H1 (cell line): ENCODE data around the gene PBXIP1. TPM values are rescaled to one million over a fixed set of nuclear protein-coding genes. Genes with fewer than 3 reads are reported as not detected.

Source experiments
- CTCF ChIA-PET: fragments of 300-600 bp; sonication (Branson Sonifier 250); formaldehyde crosslinking; loops from one replicate; lab custom pipeline; 2021; ENCODE audit not compliant: partially characterized antibody; lab: Charles Lee
- POLR2A ChIA-PET: fragments of 300-600 bp; sonication (Branson Sonifier 250); formaldehyde crosslinking; loops from one replicate; lab custom pipeline; 2021; ENCODE audit warnings: inconsistent platforms; ENCODE audit not compliant: partially characterized antibody; lab: Charles Lee
- DNase-seq, 2 experiments: peaks; one replicate each; pipeline versions ENCODE4 v3.0.0 to v3.0.0-alpha.2; 2010 to 2022; ENCODE audit warnings: low spot score in 2 of 2, low read depth in 1 of 2, mixed read lengths in 1 of 2
- FAIRE-seq: peaks from 2 replicates; lab custom pipeline; 2011; peaks lifted over from hg19 to GRCh38; lab: Jason Lieb, UNC
- H2AFZ ChIP-seq: 2 replicates; pipeline ENCODE4 v1.8.1; 2012; ENCODE audit warnings: low read length, inconsistent platforms
- H2AK5ac ChIP-seq: 2 replicates; pipeline ENCODE4 v1.6.1; 2013; ENCODE audit warnings: low read depth, low read length
- H2BK120ac ChIP-seq: replicated peaks from 2 replicates; pipeline ENCODE3; 2013; ENCODE audit warnings: low read depth, low read length, inconsistent platforms
- H2BK12ac ChIP-seq: 2 replicates; pipeline ENCODE4 v1.6.1; 2013; ENCODE audit warnings: low read depth, low read length
- H2BK15ac ChIP-seq: 2 replicates; pipeline ENCODE4 v1.6.1; 2013; ENCODE audit warnings: low read length
- H2BK20ac ChIP-seq: 2 replicates; pipeline ENCODE4 v1.6.1; 2013; ENCODE audit warnings: low read length
- H2BK5ac ChIP-seq: 2 replicates; pipeline ENCODE4 v1.6.1; 2013; ENCODE audit warnings: low read depth, low read length
- H3K14ac ChIP-seq: 2 replicates; pipeline ENCODE4 v1.6.1; 2013; ENCODE audit warnings: inconsistent platforms; ENCODE audit not compliant: insufficient read length
- H3K18ac ChIP-seq: 2 replicates; pipeline ENCODE4 v1.6.1; 2013; ENCODE audit warnings: low read length; ENCODE audit errors: extremely low read depth
- H3K23ac ChIP-seq: 2 replicates; pipeline ENCODE4 v1.6.1; 2013; ENCODE audit warnings: inconsistent platforms; ENCODE audit not compliant: insufficient read length
- H3K23me2 ChIP-seq: 2 replicates; pipeline ENCODE4 v1.6.1; 2013; ENCODE audit warnings: low read depth, low read length
- H3K27ac ChIP-seq: 2 replicates; pipeline ENCODE4 v1.6.1; 2011; ENCODE audit warnings: low read depth, low read length, inconsistent platforms
- H3K27me3 ChIP-seq, 4 experiments: replicated peaks in 1 of 4; 1 replicate in 1 of 4; 2 replicates in 3 of 4; pipeline versions ENCODE4 v1.6.1 to v1.8.1; 2011 to 2013; ENCODE audit warnings: low read length in 3 of 4, mild to moderate bottlenecking in 3 of 4, inconsistent platforms in 2 of 4, mixed read lengths in 2 of 4, moderate library complexity in 1 of 4; ENCODE audit not compliant: control insufficient read depth in 3 of 4, insufficient read depth in 3 of 4; ENCODE audit errors: extremely low read depth in 1 of 4
- H3K36me3 ChIP-seq, 4 experiments: 2 replicates each; pipeline versions ENCODE4 v1.6.1 to v1.8.1; 2011 to 2013; ENCODE audit warnings: mild to moderate bottlenecking in 4 of 4, low read length in 3 of 4, moderate library complexity in 2 of 4, control low read depth in 1 of 4, inconsistent platforms in 1 of 4; ENCODE audit not compliant: insufficient read depth in 4 of 4, control insufficient read depth in 2 of 4
- H3K4ac ChIP-seq: replicated peaks from 2 replicates; pipeline ENCODE3; 2013; ENCODE audit warnings: low read length, low read depth, mixed read lengths, inconsistent platforms; ENCODE audit not compliant: insufficient read length
- H3K4me1 ChIP-seq, 4 experiments: replicated peaks in 1 of 4; 1 replicate in 1 of 4; 2 replicates in 3 of 4; pipeline versions ENCODE4 v1.6.1 to v1.8.1; 2011 to 2013; ENCODE audit warnings: low read length in 3 of 4, inconsistent platforms in 2 of 4, mixed read lengths in 1 of 4; ENCODE audit not compliant: insufficient read depth in 4 of 4, control insufficient read depth in 3 of 4
- H3K4me2 ChIP-seq, 2 experiments: 2 replicates each; pipeline versions ENCODE4 v1.6.1 to v1.8.1; 2011 to 2013; ENCODE audit warnings: low read depth in 2 of 2, low read length in 2 of 2, control low read depth in 1 of 2, inconsistent platforms in 1 of 2, mild to moderate bottlenecking in 1 of 2; ENCODE audit not compliant: insufficient read depth in 1 of 2
- H3K4me3 ChIP-seq, 4 experiments: fragments of 200-600, 300-600 bp in 1 of 4; sonication (generic), shearing (Covaris generic), sonication (Bioruptor Twin) in 1 of 4; 2 replicates each; pipeline versions ENCODE4 v1.5.1 to v1.8.1; 2011 to 2016; ENCODE audit warnings: low read length in 4 of 4, low read depth in 3 of 4, control low read depth in 2 of 4, inconsistent platforms in 2 of 4, mild to moderate bottlenecking in 2 of 4, mixed read lengths in 1 of 4, moderate library complexity in 1 of 4; ENCODE audit not compliant: insufficient read depth in 2 of 4; ENCODE audit errors: extremely low read depth in 1 of 4
- H3K56ac ChIP-seq: replicated peaks from 2 replicates; pipeline ENCODE3; 2013; ENCODE audit warnings: low read depth, mild to moderate bottlenecking, mixed read lengths, low read length, inconsistent platforms; ENCODE audit not compliant: insufficient read length
- H3K79me1 ChIP-seq: 2 replicates; pipeline ENCODE4 v1.6.1; 2013; ENCODE audit warnings: low read depth, low read length, control low read depth
- H3K79me2 ChIP-seq, 2 experiments: 2 replicates each; pipeline versions ENCODE4 v1.6.1 to v1.8.1; 2012 to 2013; ENCODE audit warnings: low read length in 2 of 2, mild to moderate bottlenecking in 2 of 2, inconsistent platforms in 1 of 2; ENCODE audit not compliant: insufficient read depth in 2 of 2, control insufficient read depth in 1 of 2
- H3K9ac ChIP-seq, 4 experiments: replicated peaks in 1 of 4; 1 replicate in 1 of 4; 2 replicates in 3 of 4; pipeline versions ENCODE4 v1.6.1 to v1.8.1; 2011 to 2013; ENCODE audit warnings: low read depth in 3 of 4, low read length in 3 of 4, control low read depth in 2 of 4, mild to moderate bottlenecking in 2 of 4, moderate library complexity in 2 of 4, inconsistent platforms in 1 of 4; ENCODE audit errors: extremely low read depth in 1 of 4
- H3K9me3 ChIP-seq, 2 experiments: 2 replicates each; pipeline versions ENCODE4 v1.6.1 to v1.8.1; 2012 to 2013; ENCODE audit warnings: mild to moderate bottlenecking in 2 of 2, moderate library complexity in 2 of 2, control low read depth in 1 of 2, inconsistent platforms in 1 of 2, low read depth in 1 of 2, low read length in 1 of 2, mixed read lengths in 1 of 2; ENCODE audit not compliant: insufficient read depth in 2 of 2
- H4K20me1 ChIP-seq, 2 experiments: replicated peaks in 1 of 2; 2 replicates each; pipeline versions ENCODE3 to v1.8.1; 2011 to 2013; ENCODE audit warnings: inconsistent platforms in 2 of 2, low read length in 2 of 2, mild to moderate bottlenecking in 1 of 2; ENCODE audit not compliant: insufficient read depth in 2 of 2, control insufficient read depth in 1 of 2
- H4K5ac ChIP-seq: 2 replicates; pipeline ENCODE4 v1.6.1; 2013; ENCODE audit warnings: low read length, low read depth, mixed read lengths, inconsistent platforms; ENCODE audit not compliant: insufficient read length
- H4K8ac ChIP-seq: 2 replicates; pipeline ENCODE4 v1.8.0; 2013; ENCODE audit warnings: mild to moderate bottlenecking, moderate library complexity, low read length, inconsistent platforms; ENCODE audit not compliant: insufficient read depth; ENCODE audit errors: extremely low read depth
- H4K91ac ChIP-seq: replicated peaks from 2 replicates; pipeline ENCODE3; 2013; ENCODE audit warnings: low read length, mixed read lengths, inconsistent platforms; ENCODE audit not compliant: insufficient read length
- ATF2 ChIP-seq: IDR thresholded peaks from 2 replicates; pipeline ENCODE4 v1.6.1; 2012; ENCODE audit warnings: low read length, inconsistent platforms
- JUND ChIP-seq: IDR thresholded peaks from 2 replicates; pipeline ENCODE4 v1.6.1; 2011; ENCODE audit warnings: mild to moderate bottlenecking, improper control_type of control experiment, low read length
- SP4 ChIP-seq: IDR thresholded peaks from 2 replicates; pipeline ENCODE4 v1.6.1; 2012; ENCODE audit warnings: low read length, inconsistent platforms
- WGBS, 2 experiments: shearing (Covaris generic) in 1 of 2; methylation state at CpG; one replicate each; pipeline versions ENCODE4 v1.1.6 to v1.1.7; 2013 to 2015; ENCODE audit warnings: low lambda C conversion rate in 2 of 2, mixed read lengths in 2 of 2, inconsistent platforms in 1 of 2, low coverage in 1 of 2, missing lambda C conversion rate in 1 of 2; ENCODE audit not compliant: insufficient replicate concordance in 2 of 2, insufficient coverage in 1 of 2, insufficient read length in 1 of 2; ENCODE audit errors: extremely low coverage in 1 of 2, missing lambda C conversion rate in 1 of 2; 5-methylcytosine and 5-hydroxymethylcytosine counted together
- polyA plus RNA-seq, 7 experiments: library from polyadenylated mRNA; depleted of rRNA in 3 of 7; stranded (reverse) in 5 of 7; unstranded in 2 of 7; fragments of >200 nt in 5 of 7; fragments of 200-250 nt in 2 of 7; gene quantifications; 1 replicate in 5 of 7; 2 replicates in 1 of 7; 4 replicates in 1 of 7; pipeline versions ENCODE4 v1.2.1 to v1.2.3, GENCODE V29; 2011 to 2013; ENCODE audit warnings: missing spikeins in 2 of 7, mixed read lengths in 2 of 7
- total RNA-seq: library from RNA; stranded (reverse); fragmentation: NEBNext Ultra II Directional; extraction: Animal tissue kit (Norgen Biotek cat#: 25700); gene quantifications from 2 replicates; pipeline ENCODE4 v1.2.1, GENCODE V29; 2021

PBXIP1 gene
- total and polyA plus RNA-seq, 2 of the 8 experiments (the other 6 are each of a cell fraction or from before 2014, with no cell fraction given): 12.0 to 19.8 TPM

GRCh38 chr1:154923695-154924094, 32.2 kb downstream of the PBXIP1 start:
- CTCF ChIA-PET: interaction anchor here (0.6 to 1.5 kb wide), 2 partner anchors 17 to 20 kb away, joined by 3 to 4 read pairs; no protein-coding TSS in a partner anchor
- 88% methylated on average over 3 of the region's 3 CpGs; no CpG with 5 or more reads in 1 of the 2 experiments for WGBS, 2 experiments

More at GRCh38 chr1:154923695-154924094, 32.2 kb downstream of the PBXIP1 start:
- Histone ChIP-seq H3K27me3 (no peaks in the 10 kb centered on the region), H4K91ac (no peak overlapping the region), H3K4me3 (no peak overlapping the region), H3K4me1 (no peaks in the 10 kb centered on the region), H4K8ac (no peak overlapping the region), H2BK20ac (no peak overlapping the region), H3K56ac (no peak overlapping the region), H3K79me2 (no peaks in the 10 kb centered on the region), H4K20me1 (no peaks in the 10 kb centered on the region), H3K14ac (no peak overlapping the region), H3K4me2 (no peak overlapping the region), H3K36me3 (peaks cover 0 to 19% (median 8%) of the 10 kb centered on the region in 4 experiments; a peak in 3 of 8 replicates), H3K79me1 (no peaks in the 10 kb centered on the region), H2BK15ac (no peak overlapping the region), H2BK120ac (no peak overlapping the region), H3K9ac (no peak overlapping the region), H3K27ac (no peak overlapping the region), H4K5ac (no peak overlapping the region), H3K23me2 (0 out of 2 replicates have a peak, but pooled peaks cover 2% of the 10 kb centered on the region), H3K23ac (no peak overlapping the region), H2BK5ac (no peak overlapping the region), H3K9me3 (no peaks in the 10 kb centered on the region), H2AK5ac (no peak overlapping the region), H3K4ac (no peak overlapping the region), H2BK12ac (no peak overlapping the region), H3K18ac (no peak overlapping the region), H2AFZ (no peak overlapping the region)
- FAIRE-seq: no peak
- POLR2A ChIA-PET: interaction anchor here (1.3 kb wide), 1 partner anchor 11 kb away, joined by 3 read pairs; no protein-coding TSS in a partner anchor
- no peak for TF ChIP-seq SP4
- TF ChIP-seq ATF2: no peak
- no peak for TF ChIP-seq JUND
- DNase-seq: no peak
